Hematopoietic multipotent progenitor cell (in vitro differentiated cells): Measurements from ENCODE around the gene SEC61A1. TPM values are rescaled to one million over a fixed set of nuclear protein-coding genes. Genes with fewer than 3 reads are reported as not detected.

Experiments
- DNase-seq, 3 donors: peaks; one replicate each; pipeline ENCODE4 v3.0.0-alpha.2; 2011 to 2015; ENCODE audit warnings: low read depth in 2 of 3, low spot score in 2 of 3
- total RNA-seq: library from RNA; depleted of rRNA; stranded (reverse); fragments of >200 nt; gene quantifications from one replicate; pipeline ENCODE4 v1.2.3, GENCODE V29; 2012

The SEC61A1 gene
- total RNA-seq, 1 donor: 133 TPM

DNA sequence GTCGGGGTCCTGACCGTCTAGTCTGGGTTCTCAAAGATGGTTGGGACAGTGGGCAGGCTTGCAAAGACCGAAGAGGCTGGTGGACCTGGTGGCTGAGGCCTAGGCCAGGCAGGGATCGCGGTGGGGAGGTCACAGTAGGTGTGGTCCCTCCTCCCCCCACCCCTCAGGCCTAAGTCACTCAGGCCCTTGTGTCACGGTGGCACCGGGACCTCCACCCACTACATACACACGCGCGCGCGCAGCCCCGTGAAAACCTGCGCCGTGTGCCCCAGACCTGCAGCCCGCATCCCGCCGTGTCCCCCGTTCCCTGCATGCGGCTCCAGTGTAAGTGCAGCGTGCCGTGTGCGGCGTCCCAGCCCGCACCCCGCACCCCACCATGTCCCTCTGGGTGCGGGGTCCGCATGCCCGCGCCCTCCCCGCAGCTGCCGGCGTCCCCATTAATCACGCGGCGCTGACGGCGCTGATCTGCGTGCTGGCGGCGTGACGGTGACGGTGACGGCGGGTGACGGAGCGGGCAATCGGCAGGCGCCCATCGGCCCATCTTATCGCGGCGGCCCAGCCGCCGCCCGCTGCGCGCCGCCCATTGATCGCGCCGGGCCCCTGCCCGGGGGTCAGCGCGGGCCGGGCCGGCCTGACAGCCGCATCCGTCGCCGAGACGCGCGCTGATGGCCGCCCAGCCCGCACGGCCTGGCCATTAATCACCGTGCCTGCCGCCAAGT lies 24.4 kb downstream of the SEC61A1 start:
- DNase-seq: peak in 2 of 3 donors; percentile 53 to 54

DNA sequence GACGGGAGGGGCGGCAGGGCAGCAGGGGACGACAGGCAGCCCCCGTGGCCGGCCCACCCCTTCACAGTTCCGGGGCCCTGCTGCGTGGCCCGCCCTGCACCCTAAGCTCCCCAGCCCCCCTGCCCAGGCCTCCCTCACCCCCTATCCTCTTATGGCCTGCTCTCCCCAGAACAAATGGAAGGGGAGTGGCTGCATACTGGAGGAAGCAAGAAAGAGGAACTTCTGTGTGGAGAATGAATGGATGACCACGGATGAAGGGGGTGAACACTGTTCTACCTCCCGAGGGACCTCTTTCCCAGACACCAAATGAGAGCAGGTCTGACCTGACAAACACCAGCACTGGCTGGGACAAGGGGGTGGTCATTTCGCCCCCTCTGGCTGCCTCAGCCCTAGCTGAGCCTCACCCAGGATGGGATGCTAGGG lies 25.0 kb downstream of the SEC61A1 start:
- DNase-seq: peak in 2 of 3 donors; percentile 47 to 73

DNA sequence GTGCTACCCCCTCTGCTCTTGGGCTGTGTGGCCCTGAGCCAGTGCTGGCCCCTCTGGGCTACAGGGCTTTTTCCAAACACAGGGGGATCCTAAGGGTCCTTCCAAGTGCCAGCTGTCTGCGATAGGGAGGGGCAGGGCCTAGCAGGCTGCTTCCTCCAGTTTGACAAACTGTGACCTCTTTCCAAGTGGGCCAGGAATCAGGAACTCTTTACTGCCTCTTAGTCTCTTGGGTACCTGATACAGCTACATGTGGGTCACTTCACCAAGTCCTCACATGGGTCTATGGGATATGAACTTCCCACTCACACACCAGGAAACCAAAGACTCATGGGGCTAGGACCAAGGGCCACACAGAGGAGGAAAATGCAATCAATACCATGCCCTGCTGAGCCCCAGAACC lies 25.4 kb downstream of the SEC61A1 start:
- no peak for DNase-seq

DNA sequence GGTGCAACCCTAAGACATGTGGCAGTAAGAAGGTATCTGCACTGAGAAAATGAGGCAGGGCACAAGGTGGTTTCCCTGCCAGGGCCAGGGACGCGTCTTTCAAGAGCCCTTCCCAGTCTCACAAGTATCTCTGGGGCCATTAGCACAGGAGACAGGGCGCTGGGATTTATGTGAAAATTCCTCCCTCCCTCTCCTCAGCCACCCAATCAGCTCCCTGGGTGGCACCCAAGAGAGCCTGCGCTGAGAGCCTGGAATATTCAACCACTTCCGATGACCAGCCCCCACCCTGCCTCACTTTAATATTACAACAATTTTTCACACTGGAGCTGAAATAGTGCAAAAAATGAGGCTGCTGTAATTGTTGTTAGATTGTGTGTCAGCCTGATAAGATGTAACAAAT lies 26.1 kb downstream of the SEC61A1 start:
- DNase-seq: no peak

DNA sequence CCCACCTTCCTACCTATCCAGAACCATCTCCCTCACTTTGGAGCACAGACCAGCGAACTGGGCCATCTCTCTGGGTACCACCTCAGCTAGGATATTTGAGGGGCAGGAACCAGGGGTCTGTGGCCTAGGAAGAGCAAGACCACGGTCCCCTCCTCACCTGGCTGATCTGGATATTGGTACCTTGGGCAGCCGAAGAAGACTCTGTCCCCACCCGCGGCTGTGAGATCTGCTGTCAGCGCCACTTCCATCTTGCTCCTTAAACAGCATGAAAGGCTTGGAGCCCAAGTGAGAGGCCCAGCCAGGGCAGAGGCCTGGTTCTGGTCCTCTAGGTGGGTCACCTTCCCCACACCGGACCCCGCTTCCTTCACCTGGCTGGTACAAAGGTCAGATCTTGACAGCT lies 26.6 kb downstream of the SEC61A1 start:
- DNase-seq: no peak

DNA sequence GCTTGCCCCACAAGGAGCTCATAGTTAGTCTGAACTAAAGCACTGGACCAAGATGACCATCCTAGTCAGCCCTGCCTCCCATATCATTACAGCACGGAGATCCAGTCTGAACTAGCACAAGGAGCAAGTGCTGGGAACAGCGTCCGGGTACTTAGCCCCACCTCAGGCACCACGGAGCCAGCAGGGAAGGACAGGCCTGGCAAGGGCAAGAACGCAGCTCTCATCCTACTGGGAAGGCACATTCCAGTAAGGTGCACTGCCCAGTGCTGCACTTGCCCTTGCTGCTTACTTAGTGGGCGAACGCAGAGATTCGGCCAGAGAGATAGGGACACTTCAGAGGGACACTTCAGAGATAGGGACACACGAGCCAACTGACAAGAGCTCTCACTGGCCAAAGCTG lies 27.6 kb downstream of the SEC61A1 start:
- no peak for DNase-seq

DNA sequence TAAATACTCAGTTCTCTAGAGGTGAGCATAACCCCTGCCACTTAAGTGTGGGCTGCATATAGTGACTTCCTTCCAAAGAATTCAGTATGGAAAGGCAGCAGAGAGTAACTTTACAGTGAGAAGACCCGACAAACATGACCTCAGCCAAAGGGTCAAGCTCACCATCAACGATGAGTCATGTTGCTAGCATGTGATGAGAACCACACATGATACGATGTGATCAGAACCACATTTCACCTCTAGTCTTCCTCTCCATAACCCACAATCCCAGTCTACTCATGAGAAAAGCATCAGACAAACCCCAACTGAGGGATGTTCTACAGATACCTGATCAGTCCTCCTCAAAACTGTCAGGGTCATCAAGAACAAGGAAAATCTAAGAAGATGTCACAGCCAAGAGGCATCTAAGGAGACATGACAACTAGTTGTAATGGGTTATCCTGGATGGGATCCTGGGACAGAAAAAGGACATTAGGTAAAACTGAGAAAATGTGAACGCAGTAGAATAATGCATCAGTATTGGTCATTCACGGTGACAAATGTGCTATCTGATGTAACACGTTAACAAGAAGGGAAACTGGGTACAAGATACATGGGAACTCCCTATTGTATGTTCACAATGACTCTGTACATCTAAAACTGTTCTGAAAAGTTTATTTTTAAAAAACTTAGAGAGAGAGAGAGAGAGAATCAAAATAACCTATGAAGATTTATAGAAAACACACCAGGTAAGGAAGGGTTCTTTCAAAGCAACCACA lies 28.3 kb downstream of the SEC61A1 start:
- no peak for DNase-seq

DNA sequence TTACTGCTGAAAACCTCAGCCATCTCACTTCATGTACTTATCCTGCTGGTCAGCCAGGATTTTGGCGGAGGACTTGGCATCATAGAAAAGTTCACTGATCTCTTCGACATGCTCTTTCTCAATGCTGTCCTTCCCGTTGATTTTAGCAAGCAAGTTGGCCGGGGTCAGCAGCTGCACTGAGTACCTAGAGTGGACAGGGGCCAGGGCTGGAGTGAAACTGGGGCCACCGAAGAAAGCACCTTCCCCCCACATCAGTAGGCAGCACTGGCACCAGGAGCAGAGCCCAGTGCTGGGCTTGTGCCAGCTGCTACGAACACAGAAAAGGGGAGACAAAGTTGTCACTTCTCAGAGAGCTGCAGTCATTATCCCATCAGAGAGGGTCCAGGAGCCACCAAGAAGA lies 29.0 kb downstream of the SEC61A1 start:
- DNase-seq: no peak

DNA sequence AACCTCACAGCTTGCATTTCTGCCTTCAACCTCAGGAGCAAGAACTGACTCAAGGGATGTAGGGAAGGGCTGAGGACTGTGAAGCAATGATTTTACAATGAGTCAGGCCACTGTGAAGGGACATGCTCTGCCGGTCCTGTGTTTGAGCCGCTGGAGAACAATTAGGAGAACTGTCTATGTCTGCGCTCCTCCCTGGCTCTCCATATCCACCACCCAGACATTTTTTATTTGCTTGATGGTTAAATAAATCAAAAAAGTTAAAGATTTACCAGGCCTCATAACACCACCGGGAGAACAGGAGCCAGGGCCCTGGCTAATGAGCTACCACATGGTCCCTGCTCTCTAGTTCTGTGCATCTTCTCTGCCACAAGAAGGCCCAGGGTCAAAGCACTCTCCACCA lies 29.6 kb downstream of the SEC61A1 start:
- no peak for DNase-seq

DNA sequence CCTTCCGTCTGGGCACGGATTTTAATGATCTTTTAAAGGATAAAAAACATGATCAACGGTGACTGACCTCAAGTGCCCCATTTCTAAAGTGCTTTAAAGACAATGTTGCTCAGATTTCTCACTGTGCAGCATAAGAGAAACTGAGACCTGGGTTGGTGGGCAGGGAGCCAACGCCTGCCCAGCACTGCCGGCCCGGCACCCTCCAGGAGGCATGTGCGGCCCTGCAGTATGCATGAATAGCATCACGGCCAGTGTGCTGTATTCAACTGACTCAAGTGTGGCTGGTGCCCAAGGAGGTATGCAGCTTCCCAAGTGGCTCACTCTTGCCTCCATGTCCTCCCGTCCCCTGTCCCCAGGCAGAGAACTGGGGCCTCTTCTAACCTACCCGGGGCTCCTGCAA lies 30.3 kb downstream of the SEC61A1 start:
- no peak for DNase-seq

DNA sequence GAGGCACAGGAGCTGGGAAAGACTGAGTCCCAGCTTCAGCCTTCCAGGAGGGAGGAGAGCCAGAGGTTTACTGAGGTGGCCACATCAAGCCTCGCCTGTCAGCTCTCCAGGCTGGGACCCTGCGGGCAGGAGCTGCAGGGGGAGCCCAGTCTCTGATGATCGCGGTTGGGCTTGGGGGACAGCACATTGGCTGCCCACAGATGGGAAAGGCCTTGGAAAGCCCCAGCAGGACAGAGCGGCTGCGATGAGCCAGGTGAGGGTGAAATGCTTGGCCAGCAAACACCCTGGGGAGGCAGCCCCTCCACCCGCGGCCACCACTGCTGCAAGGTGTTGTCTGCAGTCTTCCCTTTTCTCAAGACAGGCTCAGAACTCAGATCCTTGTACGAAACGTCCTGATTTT lies 31.2 kb downstream of the SEC61A1 start:
- DNase-seq: no peak

DNA sequence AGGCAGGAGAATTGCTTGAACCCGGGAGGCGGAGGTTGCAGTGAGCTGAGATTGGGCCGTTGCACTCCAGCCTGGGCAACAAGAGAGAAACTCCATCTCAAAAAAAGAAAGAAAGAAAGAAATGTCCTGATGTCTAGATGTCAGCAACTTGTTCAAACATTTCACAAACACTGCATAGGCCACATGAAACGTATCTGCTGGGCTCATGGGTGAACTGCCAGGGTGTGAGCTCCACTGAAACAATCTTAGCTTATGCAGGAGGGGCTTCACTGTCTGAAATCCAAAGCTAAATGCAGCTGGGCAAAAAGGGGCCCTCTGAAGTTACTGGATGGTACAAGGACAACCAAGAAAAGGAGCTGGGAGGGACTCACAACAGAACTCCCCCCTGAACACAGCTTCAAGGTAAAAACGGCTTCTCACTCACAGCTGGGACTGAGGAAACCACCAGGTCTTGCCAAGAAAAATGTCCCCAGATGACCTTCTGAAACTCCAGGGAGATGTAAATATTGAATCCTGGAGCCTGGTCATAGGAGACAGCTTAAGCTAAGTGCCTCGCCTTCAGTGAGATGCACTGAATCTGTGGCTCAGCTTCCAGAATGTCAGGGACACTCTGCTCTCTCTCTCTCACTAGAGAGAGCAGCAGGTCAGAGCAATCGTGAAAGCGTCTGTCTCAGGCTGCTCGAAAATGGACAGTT lies 31.9 kb downstream of the SEC61A1 start:
- DNase-seq: no peak

DNA sequence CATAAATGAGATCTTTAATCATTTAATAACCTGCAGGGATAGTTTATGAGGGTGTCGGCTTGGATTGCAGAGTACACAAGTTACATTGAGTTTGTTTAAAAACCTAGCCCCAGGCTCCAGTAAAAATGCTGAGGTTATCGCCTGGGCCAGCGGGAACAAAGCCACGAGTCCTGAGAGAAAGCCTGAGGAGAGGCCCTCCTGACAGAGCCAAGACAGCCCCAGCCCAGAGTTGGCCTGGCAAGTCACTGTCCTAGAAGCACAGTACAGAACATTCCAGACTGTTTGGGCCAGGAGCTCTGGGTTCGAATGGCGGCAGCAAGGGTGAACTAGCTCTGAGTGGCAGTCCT lies 32.4 kb downstream of the SEC61A1 start:
- no peak for DNase-seq

DNA sequence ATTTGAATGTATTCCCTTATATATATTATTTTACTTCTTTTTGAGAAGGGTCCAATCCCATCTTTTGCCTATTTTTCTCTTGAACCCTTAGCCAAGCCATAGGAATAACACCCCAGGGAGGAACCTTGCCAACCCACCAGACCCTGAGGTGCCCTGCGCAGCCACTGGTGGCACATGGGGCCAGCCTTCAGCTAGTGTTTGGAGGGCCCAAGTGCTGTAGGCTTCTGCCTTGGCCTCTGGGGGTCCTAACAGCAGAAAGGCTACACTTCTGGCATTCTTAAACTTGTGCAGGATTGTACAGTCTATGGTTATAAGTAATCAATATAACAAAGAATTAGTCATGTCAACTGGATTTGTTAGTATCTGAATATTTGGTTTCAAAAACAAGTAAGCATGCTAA lies 36.9 kb downstream of the SEC61A1 start:
- DNase-seq: peak in 1 of 3 donors; percentile 20

DNA sequence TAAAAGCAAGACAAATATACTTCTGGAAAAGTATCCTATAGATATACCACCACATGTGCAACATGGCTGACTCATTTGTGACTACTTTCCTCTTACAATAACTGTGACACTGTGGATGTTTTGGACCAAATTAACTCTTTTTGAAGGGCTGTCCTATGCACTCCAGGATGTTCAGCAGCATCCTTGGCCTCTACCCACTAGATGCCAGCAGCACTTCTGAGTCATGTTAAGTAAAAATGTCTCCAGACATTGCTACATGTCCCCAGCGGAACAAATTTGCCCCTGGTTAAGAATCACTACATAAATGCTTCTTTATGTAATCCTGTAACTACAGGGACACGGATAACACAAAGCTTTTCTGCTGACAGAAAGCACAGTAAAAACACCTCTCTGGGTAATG lies 39.3 kb downstream of the SEC61A1 start:
- DNase-seq: no peak

DNA sequence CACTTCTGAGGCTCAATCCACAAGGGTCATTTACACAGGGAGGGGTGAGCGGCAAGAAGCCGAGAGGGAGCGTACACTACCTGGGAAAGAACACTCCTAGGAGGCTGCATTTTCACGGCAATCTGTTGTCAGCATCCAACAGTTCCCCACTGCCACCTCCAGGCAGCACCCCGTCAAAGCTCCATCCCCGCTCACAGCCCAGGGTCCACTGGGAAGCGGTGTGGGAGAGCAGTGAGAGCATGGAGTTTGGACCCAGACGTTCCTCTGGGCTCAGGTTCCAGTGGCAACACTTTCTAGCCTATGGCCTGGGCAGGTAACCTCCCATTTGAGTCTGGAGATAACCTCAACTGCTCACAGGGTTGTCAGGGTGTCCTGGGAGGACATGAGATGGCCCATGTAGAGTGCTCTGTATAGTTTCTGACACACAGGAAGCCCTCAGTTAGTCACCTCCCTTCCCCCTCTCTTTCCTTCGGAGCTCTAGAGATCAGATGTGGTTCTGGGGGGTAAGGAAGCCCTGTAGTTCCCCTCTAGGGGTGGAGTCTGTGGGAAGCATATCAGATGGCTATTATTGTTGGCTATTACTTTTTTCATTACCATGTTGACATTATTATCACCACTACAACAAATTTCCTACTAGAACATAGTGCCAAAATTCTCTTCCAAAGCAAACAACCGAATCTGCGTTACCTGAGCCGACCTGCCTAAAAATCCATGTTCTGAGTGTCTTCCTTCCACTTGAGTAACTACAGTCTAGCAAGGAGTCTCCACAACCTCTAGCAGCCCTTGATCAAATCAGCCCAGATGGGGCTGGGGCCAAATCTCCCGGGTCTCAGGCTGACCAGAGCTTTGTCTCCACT lies 42.3 kb downstream of the SEC61A1 start:
- peak in 1 of 3 donors; percentile 14 for DNase-seq

DNA sequence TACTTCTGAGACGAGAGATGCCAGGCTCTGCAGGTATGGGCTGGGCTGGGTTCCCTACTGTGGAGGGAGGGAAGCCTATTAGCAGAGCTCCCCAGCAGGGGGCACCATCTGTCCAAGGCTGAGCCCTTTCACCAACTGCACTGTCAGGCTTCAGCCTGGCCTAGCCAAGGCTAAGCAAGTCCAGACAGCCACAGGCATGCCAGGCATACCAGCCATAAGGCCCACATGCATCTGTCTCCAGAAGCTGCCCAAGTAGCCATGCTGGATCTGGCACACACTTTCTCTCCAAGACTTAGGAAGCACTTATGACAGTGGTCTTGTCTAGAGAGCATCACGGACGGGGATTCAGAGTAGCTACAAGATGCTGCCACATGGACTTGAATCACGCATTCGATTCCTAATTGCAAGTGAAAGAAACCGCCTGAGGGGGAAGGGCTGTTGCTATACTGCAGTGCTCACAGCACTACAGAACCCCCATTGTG lies 43.0 kb downstream of the SEC61A1 start:
- peak; percentile 57 to 81 (median 62) for DNase-seq

DNA sequence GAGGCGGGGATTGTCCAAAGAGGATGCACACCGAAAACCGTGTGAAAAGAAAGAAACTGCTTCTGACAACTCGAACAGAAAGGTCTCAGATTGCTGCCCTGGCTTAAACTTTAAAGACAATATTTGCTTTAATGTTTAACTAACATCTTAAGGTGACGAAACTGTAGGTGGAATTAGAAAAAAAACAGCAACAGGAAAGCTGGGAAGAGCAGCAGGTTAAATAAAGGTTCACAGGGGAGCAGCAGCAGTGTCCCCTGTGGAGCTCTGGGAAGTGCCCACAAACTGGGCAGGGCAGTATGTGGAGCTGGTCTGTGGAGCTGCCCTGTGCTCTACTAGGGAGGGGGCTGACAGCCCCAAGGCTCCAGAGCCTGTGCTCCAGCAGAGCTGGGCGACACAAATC lies 46.0 kb downstream of the SEC61A1 start:
- DNase-seq: no peak

DNA sequence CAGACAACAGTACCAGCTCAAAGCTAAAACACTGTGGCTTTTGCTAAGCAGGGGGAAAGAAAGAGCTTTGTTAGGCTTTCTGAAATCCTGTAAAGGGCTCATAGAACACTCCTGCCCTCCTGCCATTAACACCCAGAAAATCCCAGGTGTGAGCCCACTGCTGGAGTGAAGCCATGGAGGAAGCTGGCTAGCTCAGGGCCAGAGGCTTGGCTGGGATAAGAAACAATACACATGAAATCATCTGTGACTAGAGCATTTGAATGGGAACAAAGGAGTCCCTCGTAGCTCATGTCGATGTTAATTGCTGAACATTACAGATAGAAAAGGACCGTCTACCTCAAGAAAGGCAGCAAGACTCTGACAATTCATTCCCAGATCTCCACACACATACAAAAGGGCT lies 47.9 kb downstream of the SEC61A1 start:
- DNase-seq: no peak

DNA sequence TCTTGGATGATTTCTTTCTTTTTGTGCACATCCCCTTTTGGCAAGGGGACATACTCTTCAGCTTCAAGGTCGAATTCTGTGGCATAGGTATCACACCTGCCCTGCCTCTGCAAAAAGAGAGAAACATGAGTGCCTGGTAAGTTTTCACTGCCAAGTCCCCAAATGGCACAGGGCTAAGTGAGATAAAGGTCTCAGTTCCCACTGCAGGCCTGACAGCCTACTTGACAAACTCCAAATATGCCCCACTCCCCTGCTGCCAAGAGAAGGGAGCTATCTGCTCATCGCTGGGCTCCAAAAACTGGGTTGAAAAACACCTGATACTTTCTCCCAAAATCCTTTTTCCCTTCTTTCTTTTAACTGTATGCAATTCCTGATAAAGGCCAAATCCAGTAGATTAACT lies 48.4 kb downstream of the SEC61A1 start:
- DNase-seq: no peak
